ENCODE measurements around the gene SLC46A3. TPM values are rescaled to one million over a fixed set of nuclear protein-coding genes. Genes with fewer than 3 reads are reported as not detected.
"Not testable (repeated sequence)": the region's sequence is repeated elsewhere in the genome, so short reads cannot be mapped to it uniquely, and the experiment has no call there.

SLC46A3 gene
- total and polyA plus RNA-seq, 7 donors, result 6.7 to 25.6 (median 14.5) TPM

DNA sequence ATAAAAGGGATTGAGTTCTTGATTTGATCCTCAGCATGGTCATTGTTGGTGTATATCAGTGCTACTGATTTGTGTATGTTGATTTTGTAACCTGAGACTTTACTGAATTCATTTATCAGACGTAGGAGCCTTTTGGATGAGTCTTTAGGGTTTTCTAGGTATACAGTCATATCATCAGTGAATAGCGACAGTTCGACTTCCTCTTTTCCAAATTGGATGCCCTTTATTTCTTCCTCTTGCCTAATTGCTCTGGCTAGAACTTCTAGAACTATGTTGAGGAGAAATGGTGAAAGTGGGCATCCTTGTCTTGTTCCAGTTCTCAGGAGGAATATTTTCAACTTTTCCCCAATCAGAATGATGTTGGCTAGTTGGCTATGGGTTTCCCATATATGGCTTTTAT is 32.9 kb downstream of the SLC46A3 start:
- TF ChIP-seq POLR2AphosphoS5 (IDR thresholded peaks at IDR 0.05), result no peak
- TF ChIP-seq, protein P1, sequence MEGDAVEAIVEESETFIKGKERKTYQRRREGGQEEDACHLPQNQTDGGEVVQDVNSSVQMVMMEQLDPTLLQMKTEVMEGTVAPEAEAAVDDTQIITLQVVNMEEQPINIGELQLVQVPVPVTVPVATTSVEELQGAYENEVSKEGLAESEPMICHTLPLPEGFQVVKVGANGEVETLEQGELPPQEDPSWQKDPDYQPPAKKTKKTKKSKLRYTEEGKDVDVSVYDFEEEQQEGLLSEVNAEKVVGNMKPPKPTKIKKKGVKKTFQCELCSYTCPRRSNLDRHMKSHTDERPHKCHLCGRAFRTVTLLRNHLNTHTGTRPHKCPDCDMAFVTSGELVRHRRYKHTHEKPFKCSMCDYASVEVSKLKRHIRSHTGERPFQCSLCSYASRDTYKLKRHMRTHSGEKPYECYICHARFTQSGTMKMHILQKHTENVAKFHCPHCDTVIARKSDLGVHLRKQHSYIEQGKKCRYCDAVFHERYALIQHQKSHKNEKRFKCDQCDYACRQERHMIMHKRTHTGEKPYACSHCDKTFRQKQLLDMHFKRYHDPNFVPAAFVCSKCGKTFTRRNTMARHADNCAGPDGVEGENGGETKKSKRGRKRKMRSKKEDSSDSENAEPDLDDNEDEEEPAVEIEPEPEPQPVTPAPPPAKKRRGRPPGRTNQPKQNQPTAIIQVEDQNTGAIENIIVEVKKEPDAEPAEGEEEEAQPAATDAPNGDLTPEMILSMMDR (IDR thresholded peaks at IDR 0.05), result no peak
- TF ChIP-seq EP300 (IDR thresholded peaks at IDR 0.05), result no peak
- no peak for TF ChIP-seq POLR2A (IDR thresholded peaks at IDR 0.05)
- WGBS, 2 donors, result 84 to 85% methylated on average over 3 of the region's 3 CpGs

DNA sequence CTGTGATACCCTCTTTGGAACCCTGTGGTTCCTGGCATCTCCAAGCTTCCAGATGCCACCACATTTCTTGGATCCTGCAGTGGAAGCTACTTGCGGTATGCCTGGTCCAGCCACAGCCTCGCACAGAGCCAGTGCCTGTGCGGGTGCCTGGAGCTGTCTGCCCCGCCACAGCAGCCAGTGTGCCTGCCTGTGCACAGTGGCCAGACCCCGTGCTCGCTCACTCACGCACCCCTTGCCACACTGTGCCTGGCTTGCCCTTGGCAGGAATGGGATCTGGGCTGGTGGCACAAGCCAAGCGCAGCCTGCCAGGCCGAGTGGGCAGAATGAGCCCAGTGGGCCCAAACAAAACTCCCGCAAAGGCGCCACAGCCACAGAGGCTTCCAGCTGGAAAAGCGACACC is 33.7 kb downstream of the SLC46A3 start:
- intact Hi-C loops (cut with DNase I), result no loop called here

More for the DNA sequence above, 32.9 kb downstream of the SLC46A3 start:
- no peaks in the 10 kb centered on the region for H3K36me3 ChIP-seq
- H3K4me3 ChIP-seq, result no peak overlapping the region
- H3K27me3 ChIP-seq, result no peaks in the 10 kb centered on the region
- intact Hi-C loops (cut with DNase I), result no loop called here
- no peaks in the 10 kb centered on the region for H3K9me3 ChIP-seq
- no peak for DNase-seq
- H3K27ac ChIP-seq, result no peak overlapping the region
- no peaks in the 10 kb centered on the region for H3K4me1 ChIP-seq

DNA sequence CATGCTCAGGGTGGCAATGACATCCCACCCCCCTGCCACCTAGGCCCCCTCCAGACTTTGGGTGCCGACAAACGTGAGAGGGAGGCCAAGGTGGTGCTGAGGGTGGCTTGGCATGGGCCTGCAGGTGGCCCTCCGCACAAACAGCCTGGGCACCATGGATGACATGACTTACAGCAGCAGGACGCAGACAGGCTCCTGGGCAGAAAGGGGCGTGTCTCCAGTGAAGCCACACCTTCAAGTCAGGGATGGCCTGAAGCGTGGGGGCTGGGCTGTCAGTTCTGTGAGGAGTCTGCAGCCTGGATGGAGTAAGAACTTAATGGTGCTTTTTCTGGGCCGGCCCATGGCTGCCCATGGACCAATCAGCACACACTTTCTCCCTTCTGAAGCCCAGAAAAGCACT is 34.5 kb downstream of the SLC46A3 start:
- H3K9me3 ChIP-seq, result no peaks in the 10 kb centered on the region
- 37 to 67% methylated on average over 7 of the region's 7 CpGs for WGBS, 2 donors
- intact Hi-C loops (cut with DNase I), result no loop called here
- no peaks in the 10 kb centered on the region for H3K27me3 ChIP-seq
- peaks cover 0 to 11% (median under 1%) of the 10 kb centered on the region in 4 donors for H3K36me3 ChIP-seq
- H3K4me1 ChIP-seq, result no peaks in the 10 kb centered on the region
- no peak for TF ChIP-seq POLR2AphosphoS5 (IDR thresholded peaks at IDR 0.05)
- TF ChIP-seq, protein P1 (IDR thresholded peaks at IDR 0.05), result no peak
- no peak for TF ChIP-seq POLR2A (IDR thresholded peaks at IDR 0.05)
- TF ChIP-seq EP300 (IDR thresholded peaks at IDR 0.05), result no peak
- H3K4me3 ChIP-seq, result no peak overlapping the region
- DNase-seq, result no peak
- H3K27ac ChIP-seq, result no peak overlapping the region

More for the DNA sequence above, 33.7 kb downstream of the SLC46A3 start:
- no peak for DNase-seq
- Histone ChIP-seq H3K9me3 (no peaks in the 10 kb centered on the region), H3K36me3 (peaks cover 0 to 3% (median 0%) of the 10 kb centered on the region in 4 donors), H3K27me3 (no peaks in the 10 kb centered on the region), H3K27ac (no peak overlapping the region), H3K4me1 (no peaks in the 10 kb centered on the region), H3K4me3 (no peak overlapping the region)
- 87 to 96% methylated on average over 12 of the region's 12 CpGs for WGBS, 2 donors
- TF ChIP-seq POLR2AphosphoS5 (IDR thresholded peaks at IDR 0.05) (no peak), EP300 (IDR thresholded peaks at IDR 0.05) (no peak), POLR2A (IDR thresholded peaks at IDR 0.05) (no peak)
- TF ChIP-seq, protein P1 (IDR thresholded peaks at IDR 0.05), result no peak

DNA sequence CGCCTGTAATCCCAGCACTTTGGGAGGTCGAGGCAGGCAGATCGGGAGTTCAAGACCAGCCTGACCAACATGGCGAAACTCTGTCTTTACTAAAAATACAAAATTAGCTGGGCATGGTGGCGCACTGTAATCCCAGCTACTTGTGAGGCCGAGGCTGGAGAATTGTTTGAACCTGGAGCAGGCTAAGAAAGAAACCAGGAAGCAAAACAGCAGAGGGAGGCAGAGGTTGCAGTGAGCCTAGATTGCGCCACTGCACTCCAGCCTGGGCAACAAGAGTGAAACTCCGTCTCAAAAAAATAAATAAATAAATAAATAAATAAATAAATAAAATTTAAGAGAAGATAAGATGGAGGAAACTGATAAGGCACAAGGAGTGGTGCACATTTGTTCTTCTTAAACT is 35.6 kb downstream of the SLC46A3 start:
- WGBS, 2 donors, result 85 to 88% methylated on average over 8 of the region's 8 CpGs
- H3K27me3 ChIP-seq; H3K4me1 ChIP-seq; H3K4me3 ChIP-seq; H3K9me3 ChIP-seq; DNase-seq; intact Hi-C loops (cut with DNase I); H3K27ac ChIP-seq: not testable (repeated sequence)
- peaks cover 0 to 22% (median 5%) of the 10 kb centered on the region in 4 donors for H3K36me3 ChIP-seq

DNA sequence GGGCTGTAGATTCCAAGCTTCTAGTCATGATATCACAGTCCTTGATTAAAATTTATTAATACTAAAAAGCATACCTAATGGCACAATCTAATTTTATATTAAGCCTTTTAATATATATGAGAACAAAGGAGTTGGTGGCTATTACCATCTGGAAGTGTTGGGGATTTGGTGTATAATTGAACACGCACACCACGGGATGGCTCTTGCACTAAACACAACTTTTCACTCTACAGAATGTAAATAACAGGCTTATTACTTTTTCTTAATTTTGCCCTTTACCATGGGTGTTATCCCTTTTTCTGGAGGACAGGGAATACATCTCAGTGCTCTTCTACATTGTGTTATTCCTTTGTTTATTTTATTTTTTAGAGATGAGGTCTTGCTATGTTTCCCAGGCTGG is 38.2 kb downstream of the SLC46A3 start:
- intact Hi-C loops (cut with DNase I), result no loop called here
- Histone ChIP-seq H3K9me3 (no peaks in the 10 kb centered on the region), H3K36me3 (peaks cover 5 to 48% (median 19%) of the 10 kb centered on the region in 4 donors), H3K4me1 (no peaks in the 10 kb centered on the region), H3K27me3 (no peaks in the 10 kb centered on the region), H3K27ac (no peak overlapping the region), H3K4me3 (no peak overlapping the region)
- DNase-seq, result no peak
- TF ChIP-seq, protein P1 (IDR thresholded peaks at IDR 0.05), result no peak
- TF ChIP-seq POLR2A (IDR thresholded peaks at IDR 0.05), result no peak
- 96 to 99% methylated on average over 2 of the region's 2 CpGs for WGBS, 2 donors
